ES-I3 (cell line): ENCODE results near the gene DCK.
A peak's percentile ranks its signal among the peaks of the same experiment; 100 is the strongest.
"Not testable (repeated sequence)": the region's sequence is repeated elsewhere in the genome, so short reads cannot be mapped to it uniquely, and the experiment has no call there.

ENCODE experiments used
- H3K36me3 ChIP-seq: 2 replicates; pipeline ENCODE4 v1.6.1; 2013; ENCODE audit warnings: mild to moderate bottlenecking, low read length, control low read depth, moderate library complexity; ENCODE audit not compliant: insufficient read depth
- H3K4me1 ChIP-seq: 2 replicates; pipeline ENCODE4 v1.6.1; 2013; ENCODE audit warnings: mild to moderate bottlenecking, control low read depth, low read length; ENCODE audit not compliant: insufficient read depth
- H3K9ac ChIP-seq: 2 replicates; pipeline ENCODE4 v1.6.1; 2013; ENCODE audit warnings: low read depth, mild to moderate bottlenecking, low read length, moderate library complexity
- H3K9me3 ChIP-seq: 2 replicates; pipeline ENCODE4 v1.6.1; 2013; ENCODE audit warnings: mild to moderate bottlenecking, low read length, moderate library complexity; ENCODE audit not compliant: control insufficient read depth, insufficient read depth

The DCK gene

DNA sequence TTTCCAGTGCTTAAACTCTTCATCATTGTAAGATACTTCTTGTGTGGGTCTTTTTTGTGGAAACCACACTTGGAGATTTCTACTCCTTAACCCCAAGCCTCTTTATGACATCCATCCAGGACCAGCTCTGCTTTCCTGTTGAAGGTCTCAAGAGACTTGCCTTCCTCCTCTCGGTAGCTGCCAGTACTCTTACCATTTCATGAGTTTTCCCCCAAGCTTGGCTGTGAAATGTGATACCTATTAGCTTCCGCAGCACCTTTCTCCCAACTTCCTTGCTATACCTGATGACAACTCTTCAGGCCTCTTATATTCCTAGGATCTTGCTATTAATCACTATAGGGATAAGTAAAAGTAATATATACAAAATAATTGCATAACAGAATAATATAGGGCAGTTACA, 1.9 kb upstream of the DCK start:
- Histone ChIP-seq H3K36me3 (no peaks in the 10 kb centered on the region), H3K9me3 (no peaks in the 10 kb centered on the region)

DNA sequence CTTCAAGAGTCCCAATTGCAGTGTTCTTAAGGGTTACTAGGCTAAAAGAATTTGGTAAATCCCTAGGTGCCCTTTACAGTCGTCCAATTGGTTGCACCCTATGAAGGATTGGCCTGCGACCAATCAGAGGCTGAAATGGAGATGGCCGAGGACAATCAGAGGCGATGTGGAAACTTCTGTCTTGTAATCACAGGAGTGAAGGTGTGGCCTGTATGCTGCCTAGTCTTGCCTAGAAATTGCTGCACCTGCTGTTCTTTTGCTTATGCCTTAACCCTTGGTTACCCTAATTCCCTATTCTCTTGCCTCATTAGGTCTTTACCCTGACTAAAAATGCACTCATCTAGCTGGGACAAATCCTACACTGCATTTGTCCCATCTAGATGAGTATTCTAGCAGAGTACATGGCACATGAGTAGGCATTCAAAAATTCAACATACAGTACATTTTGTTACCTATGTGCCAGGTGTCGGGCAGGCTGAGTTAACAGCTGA, 1.0 kb upstream of the DCK start:
- Histone ChIP-seq H3K9ac (peak overlapping the region; percentile 93; the same call in 1 of the 2 replicates), H3K4me1 (peaks cover 6% of the 10 kb centered on the region; the same call in 1 of the 2 replicates), H3K9me3 (no peaks in the 10 kb centered on the region), H3K36me3 (no peaks in the 10 kb centered on the region)

More for the DNA sequence above, 1.9 kb upstream of the DCK start:
- no peak overlapping the region for H3K9ac ChIP-seq
- H3K4me1 ChIP-seq = peaks cover 6% of the 10 kb centered on the region; the same call in 1 of the 2 replicates

DNA sequence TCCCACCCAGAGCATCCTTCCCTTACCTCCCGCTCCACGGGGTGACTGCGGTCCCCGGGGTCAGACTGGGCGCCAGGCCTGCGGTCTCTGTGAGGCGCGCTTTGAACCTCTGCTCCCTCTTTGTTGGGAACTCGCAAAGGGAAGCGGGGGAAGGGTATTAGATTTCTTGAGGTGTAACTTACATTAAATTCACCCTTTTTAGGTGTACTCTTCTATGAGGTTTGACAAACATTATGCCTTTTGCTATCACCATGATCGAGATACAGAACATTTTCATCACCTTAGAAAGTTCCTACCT, 569 bp downstream of the DCK start:
- Histone ChIP-seq H3K9me3 (no peaks in the 10 kb centered on the region), H3K9ac (peak overlapping the region; percentile 93), H3K4me1 (peaks cover 6% of the 10 kb centered on the region; the same call in 1 of the 2 replicates), H3K36me3 (peaks cover 4% of the 10 kb centered on the region; the same call in 1 of the 2 replicates)

DNA sequence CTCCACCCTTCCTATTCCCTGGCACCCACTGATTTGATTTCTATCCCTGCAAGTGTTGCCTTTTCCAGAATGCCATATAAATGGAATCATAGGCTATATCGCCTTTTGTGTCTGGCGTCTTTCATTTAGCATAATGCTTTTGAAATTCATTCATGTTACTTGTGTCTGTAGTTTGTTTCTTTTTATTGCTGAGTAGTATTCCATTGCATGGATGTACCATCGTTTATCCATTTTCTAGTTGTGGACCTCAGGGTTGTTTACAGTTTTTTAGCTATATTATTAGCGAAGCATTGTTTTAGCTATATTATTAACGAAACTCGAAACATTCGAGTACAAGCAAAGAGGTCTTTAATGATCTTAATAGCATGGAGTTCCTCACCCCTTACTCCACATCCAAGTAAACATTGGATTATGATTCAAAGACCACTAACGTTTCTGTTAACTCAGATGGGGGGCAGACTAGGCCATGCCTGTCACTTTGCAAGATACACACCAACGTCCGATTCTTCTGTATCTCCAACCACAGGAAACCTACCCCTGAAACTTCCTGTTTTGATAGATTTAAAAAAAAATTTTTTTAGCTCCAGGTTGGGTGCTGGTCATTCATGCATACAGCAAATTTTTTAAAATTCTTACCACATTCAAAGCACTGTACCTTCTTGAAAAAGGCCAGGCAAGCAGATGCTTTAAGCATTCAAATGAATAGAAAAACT, 1.1 kb downstream of the DCK start:
- peak overlapping the region; percentile 93 for H3K9ac ChIP-seq
- H3K36me3 ChIP-seq = peaks cover 4% of the 10 kb centered on the region; the same call in 1 of the 2 replicates
- H3K4me1 ChIP-seq = peaks cover 6% of the 10 kb centered on the region; the same call in 1 of the 2 replicates
- no peaks in the 10 kb centered on the region for H3K9me3 ChIP-seq

DNA sequence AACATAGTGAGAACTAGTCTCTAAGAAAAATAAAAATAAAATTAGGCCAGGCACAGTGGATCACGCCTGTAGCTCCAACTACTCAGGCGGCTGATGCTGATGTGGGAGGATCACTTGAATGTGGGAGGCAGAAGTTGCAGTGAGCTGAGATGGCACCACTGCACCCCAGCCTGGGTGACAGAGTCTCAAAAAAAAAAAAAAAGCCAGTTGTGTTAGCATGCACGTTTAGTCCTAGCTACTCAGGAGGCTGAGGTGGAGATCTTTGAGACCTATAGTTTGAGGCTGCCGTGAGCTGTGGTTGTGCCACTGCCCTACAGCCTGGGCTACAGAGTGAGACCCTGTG, 2.5 kb downstream of the DCK start:
- no peak overlapping the region; the same call in 1 of the 2 replicates for H3K9ac ChIP-seq
- H3K36me3 ChIP-seq = peaks cover 4% of the 10 kb centered on the region; the same call in 1 of the 2 replicates
- no peaks in the 10 kb centered on the region; the same call in 1 of the 2 replicates for H3K9me3 ChIP-seq
- H3K4me1 ChIP-seq = peaks cover 6% of the 10 kb centered on the region; the same call in 1 of the 2 replicates

DNA sequence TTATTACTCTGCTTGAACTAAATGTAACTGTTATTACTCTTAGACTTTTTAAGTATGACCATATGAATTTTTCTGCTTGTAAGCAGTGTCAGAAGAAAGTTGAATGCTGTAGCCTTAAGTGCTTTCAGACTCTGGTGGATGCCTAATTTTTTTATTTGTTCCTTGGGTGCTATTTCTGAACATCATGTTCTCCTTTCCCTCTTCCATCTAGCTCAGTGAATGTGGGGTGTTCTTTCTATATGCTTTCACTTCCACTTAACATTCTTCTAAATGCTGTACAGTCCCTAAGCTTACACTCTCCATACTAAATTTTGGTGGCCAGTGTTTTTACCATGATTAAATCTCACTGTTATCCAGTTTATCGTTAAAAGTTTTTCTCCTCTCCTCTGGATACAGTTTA, 3.6 kb downstream of the DCK start:
- H3K9me3 ChIP-seq = peaks cover 3% of the 10 kb centered on the region; the same call in 1 of the 2 replicates
- H3K4me1 ChIP-seq = peaks cover 6% of the 10 kb centered on the region; the same call in 1 of the 2 replicates
- H3K9ac ChIP-seq = no peak overlapping the region
- H3K36me3 ChIP-seq = peaks cover 4% of the 10 kb centered on the region; the same call in 1 of the 2 replicates

DNA sequence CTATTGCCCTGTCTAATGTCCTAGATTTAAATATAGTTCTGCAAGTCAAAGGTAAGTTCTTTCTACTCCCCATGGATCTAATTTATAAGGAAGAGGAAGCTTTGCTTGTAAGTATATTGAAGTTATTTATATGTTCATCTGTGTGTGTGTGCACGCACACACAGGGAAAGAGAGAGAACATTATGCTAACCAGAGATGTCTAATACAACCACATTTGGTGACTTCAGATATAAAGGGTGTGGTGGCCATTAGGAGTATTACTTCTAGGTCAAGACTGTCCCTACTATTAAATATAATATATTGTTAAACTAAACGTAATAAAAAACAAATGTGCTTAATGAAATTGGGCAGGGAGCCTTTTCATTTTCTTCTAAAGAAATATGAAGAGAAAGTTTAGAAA, 4.1 kb downstream of the DCK start:
- peaks cover 5% of the 10 kb centered on the region; the same call in 1 of the 2 replicates for H3K4me1 ChIP-seq
- H3K36me3 ChIP-seq = peaks cover 4% of the 10 kb centered on the region; the same call in 1 of the 2 replicates
- no peak overlapping the region for H3K9ac ChIP-seq
- peaks cover 3% of the 10 kb centered on the region; the same call in 1 of the 2 replicates for H3K9me3 ChIP-seq

DNA sequence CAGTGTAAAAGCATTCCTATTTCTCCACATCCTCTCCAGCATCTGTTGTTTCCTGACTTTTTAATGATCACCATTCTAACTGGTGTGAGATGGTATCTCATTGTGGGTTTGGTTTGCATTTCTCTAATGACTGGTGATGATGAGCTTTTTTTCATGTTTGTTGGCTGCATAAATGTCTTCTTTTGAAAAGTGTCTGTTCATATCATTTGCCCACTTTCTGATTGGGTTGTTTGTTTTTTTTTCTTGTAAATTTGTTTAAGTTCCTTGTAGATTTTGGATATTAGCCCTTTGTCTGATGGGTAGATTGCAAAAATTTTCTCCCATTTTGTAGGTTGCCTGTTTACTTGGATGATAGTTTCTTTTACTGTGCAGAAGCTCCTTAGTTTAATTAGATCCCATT, 6.2 kb downstream of the DCK start:
- not testable (repeated sequence) for H3K36me3 ChIP-seq, H3K9me3 ChIP-seq, H3K4me1 ChIP-seq, H3K9ac ChIP-seq

DNA sequence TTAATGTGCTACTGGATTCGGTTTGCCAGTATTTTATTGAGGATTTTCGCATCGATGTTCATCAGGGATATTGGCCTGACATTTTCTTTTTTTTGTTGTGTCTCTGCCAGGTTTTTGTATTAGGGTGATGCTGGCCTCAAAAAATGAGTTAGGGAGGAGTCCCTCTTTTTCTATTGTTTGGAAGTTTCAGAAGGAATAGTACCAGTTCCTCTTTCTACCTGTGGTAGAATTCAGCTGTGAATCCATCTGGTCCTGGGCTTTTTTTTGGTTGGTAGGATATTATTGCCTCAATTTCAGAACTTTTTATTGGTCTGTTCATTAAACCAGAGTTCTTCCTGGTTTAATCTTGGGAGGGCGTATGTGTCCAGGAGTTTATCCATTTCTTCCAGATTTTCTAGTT, 7.9 kb downstream of the DCK start:
- not testable (repeated sequence) for H3K4me1 ChIP-seq, H3K9ac ChIP-seq, H3K9me3 ChIP-seq, H3K36me3 ChIP-seq

DNA sequence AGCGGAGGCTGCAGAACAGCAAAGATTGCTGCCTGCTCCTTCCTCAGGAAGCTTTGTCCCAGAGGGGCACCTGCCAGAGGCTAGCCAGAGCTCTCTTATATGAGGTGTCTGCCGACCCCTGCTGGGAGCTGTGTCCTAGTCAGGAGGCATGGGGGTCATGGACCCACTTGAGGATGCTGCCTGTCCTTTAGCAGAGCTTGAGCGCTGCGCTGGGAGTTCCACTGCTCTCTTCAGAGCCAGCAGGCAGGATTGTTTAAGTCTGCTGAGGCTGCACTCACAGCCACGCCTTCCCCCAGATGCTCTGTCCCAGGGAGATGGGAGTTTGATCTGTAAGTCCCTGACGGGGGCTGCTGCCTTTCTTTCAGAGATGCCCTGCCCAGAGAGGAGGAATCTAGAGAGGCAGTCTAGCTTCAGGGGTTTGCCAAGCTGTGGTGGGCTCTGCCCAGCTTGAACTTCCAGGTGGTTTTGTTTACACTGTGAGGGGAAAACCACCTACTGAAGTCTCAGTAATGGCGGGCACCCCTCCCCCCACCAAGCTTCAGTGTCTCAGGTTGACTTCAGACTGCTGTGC, 10.9 kb downstream of the DCK start:
- peaks cover 3% of the 10 kb centered on the region; the same call in 1 of the 2 replicates for H3K9me3 ChIP-seq
- peaks cover 9% of the 10 kb centered on the region for H3K4me1 ChIP-seq
- H3K36me3 ChIP-seq = no peaks in the 10 kb centered on the region
- no peak overlapping the region for H3K9ac ChIP-seq

DNA sequence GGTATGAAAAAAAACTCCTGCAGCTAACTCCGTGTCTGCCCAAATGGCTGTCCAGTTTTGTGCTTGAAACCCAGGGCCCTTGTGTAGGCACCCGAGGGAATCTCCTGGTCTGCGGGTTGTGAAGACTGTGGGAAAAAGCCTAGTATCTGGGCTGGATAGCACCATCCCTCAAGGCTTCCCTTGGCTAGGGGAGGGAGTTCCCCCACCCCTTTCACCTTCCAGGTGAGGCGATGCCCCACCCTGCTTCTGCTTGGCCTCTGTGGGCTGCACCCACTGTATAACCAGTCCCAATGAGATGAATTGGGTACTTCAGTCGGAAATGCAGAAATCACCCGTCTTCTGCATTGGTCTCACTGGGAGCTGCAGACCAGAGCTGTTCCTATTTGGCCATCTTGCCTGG, 11.6 kb downstream of the DCK start:
- not testable (repeated sequence) for H3K9ac ChIP-seq, H3K9me3 ChIP-seq, H3K36me3 ChIP-seq
- H3K4me1 ChIP-seq = peaks cover 15% of the 10 kb centered on the region

DNA sequence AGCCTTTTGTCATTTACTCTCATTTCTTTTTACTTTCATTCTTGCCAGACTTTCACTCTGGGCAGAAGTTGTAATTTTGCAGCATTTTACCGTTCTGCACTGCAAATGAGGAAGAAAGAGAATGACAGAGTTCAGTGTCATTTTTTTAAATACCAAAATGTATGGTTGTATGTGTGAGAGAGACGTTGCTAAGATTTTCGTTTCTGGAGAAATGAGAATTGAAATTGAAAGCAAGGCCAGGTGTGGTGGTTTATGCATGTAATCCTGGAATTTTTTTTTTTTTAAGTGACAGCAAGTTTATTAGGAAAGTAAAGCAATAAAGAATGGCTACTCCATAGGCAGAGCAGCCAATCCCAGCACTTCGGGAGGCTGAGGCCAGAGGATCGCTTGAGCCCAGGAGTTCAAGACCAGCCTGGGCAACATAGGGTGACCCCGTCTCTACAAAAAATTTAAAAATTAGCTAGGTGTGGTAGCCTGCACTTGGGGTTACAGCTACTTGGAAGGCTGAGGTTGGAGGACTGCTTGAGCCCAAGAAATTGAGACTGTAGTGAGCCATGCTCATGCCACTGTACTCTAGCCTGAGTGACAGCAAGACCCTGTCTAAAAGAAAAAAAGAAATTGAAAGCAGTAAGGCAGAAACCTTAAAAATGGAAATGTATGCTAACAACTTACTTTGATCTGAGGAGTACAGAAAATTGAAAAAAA, 12.9 kb downstream of the DCK start:
- Histone ChIP-seq H3K9ac (no peak overlapping the region), H3K36me3 (no peaks in the 10 kb centered on the region), H3K4me1 (peaks cover 18% of the 10 kb centered on the region), H3K9me3 (no peaks in the 10 kb centered on the region)

DNA sequence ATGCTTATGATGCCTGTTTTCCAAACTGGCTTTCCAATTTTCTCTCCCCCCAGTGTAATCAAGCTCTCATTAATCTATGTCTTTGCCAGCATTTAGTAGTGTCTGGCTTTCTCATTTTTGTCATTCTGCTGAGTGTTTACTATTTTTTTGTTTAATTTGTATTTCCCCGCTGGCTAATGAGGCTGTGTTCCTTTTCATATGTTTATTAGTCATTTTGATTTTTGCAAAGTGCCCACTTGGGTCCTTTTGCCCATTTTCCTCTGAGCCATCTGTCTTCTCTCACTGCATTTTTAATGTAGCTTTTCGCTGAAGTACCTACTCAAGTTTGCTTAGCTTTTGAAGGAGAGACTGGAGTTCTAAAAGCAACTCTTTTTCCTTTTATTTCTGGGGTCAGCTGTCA, 14.7 kb downstream of the DCK start:
- peaks cover 18% of the 10 kb centered on the region for H3K4me1 ChIP-seq
- H3K9me3 ChIP-seq = no peaks in the 10 kb centered on the region
- H3K9ac ChIP-seq = no peak overlapping the region
- H3K36me3 ChIP-seq = no peaks in the 10 kb centered on the region

DNA sequence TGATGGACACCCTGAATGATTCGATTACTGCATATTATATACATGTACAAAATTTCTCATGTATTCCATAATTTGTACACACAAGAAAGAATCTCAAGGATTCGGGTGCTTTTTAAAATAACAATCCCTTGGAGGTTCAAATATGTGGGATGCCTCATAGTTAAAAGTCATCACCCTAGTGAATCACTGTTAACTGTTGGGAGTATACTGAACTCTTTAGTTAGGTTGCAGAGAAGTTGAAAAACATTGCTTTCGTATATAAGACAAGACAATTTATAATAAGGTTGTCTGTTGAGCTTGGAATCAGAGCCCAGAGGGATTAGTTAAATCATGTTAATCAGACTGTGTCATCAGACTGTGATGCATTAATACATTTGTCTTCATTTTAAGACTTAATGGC, 15.6 kb downstream of the DCK start:
- Histone ChIP-seq H3K4me1 (peaks cover 18% of the 10 kb centered on the region), H3K9me3 (no peaks in the 10 kb centered on the region), H3K36me3 (no peaks in the 10 kb centered on the region), H3K9ac (no peak overlapping the region)
